GM18870 (cell line): Measurements from ENCODE around the gene SHISAL2B.
"Not testable (repeated sequence)": the region's sequence is repeated elsewhere in the genome, so short reads cannot be mapped to it uniquely, and the experiment has no call there.

Source experiments
- ATAC-seq: cut with Tn5 transposase; IDR thresholded peaks from one replicate; pipeline ENCODE4 v1.9.1; 2021; ENCODE audit warnings: moderate library complexity; ENCODE audit not compliant: unreplicated experiment

Gene SHISAL2B

GRCh38 chr5:64696414-64696813 is 6.1 kb downstream of the SHISAL2B start:
- ATAC-seq = not testable (repeated sequence)

GRCh38 chr5:64700765-64701164 is 10.5 kb downstream of the SHISAL2B start:
- no peak for ATAC-seq

- not testable (repeated sequence) for ATAC-seq
Observed at GRCh38 chr5:64706074-64706473, 15.8 kb downstream of the SHISAL2B start.

GRCh38 chr5:64707191-64707590 is 16.9 kb downstream of the SHISAL2B start:
- no peak for ATAC-seq

- ATAC-seq = not testable (repeated sequence)
Observed at GRCh38 chr5:64714495-64714894, 24.2 kb downstream of the SHISAL2B start.

GRCh38 chr5:64722588-64722987 is 32.3 kb downstream of the SHISAL2B start:
- ATAC-seq = no peak

GRCh38 chr5:64727150-64727549 is 36.8 kb downstream of the SHISAL2B start:
- ATAC-seq = no peak

GRCh38 chr5:64742411-64742810 is 52.1 kb downstream of the SHISAL2B start:
- no peak for ATAC-seq

- no peak for ATAC-seq
Observed at GRCh38 chr5:64742821-64743220, 52.5 kb downstream of the SHISAL2B start.

- no peak for ATAC-seq
Observed at GRCh38 chr5:64744914-64745313, 54.6 kb downstream of the SHISAL2B start.

- no peak for ATAC-seq
Observed at GRCh38 chr5:64746446-64746845, 56.1 kb downstream of the SHISAL2B start.

- no peak for ATAC-seq
Observed at GRCh38 chr5:64749385-64749784, 59.1 kb downstream of the SHISAL2B start.

- no peak for ATAC-seq
Observed at GRCh38 chr5:64754066-64754465, 63.8 kb downstream of the SHISAL2B start.

- ATAC-seq = no peak
Observed at GRCh38 chr5:64758901-64759300, 68.6 kb downstream of the SHISAL2B start.

GRCh38 chr5:64759960-64760660 is 69.8 kb downstream of the SHISAL2B start:
- no peak for ATAC-seq

- no peak for ATAC-seq
Observed at GRCh38 chr5:64763948-64764503, 73.7 kb downstream of the SHISAL2B start.

GRCh38 chr5:64765804-64766504 is 75.7 kb downstream of the SHISAL2B start:
- no peak for ATAC-seq

GRCh38 chr5:64766941-64767340 is 76.6 kb downstream of the SHISAL2B start:
- ATAC-seq = no peak
